SU-DHL-6 (cell line): ENCODE results near the gene TMEM80.
"Not testable (repeated sequence)": the region's sequence is repeated elsewhere in the genome, so short reads cannot be mapped to it uniquely, and the experiment has no call there.

Experiments
- EZH2phosphoT487 ChIP-seq: fragments of 200-600 bp; sonication (generic), shearing (Covaris generic); conservative IDR thresholded peaks from 2 replicates; pipeline ENCODE4 v1.6.1; 2018; ENCODE audit warnings: mild to moderate bottlenecking, antibody characterized with exemption, low read length, moderate library complexity, mixed read lengths
- TF ChIP-seq, protein P1 (sequence below): fragments of 200-600 bp; sonication (generic); IDR thresholded peaks from one replicate; pipeline ENCODE4 v1.5.1; 2017; ENCODE audit warnings: antibody characterized with exemption, mild to moderate bottlenecking, low read length, moderate library complexity; ENCODE audit not compliant: insufficient read depth, poor library complexity, severe bottlenecking

DNA sequence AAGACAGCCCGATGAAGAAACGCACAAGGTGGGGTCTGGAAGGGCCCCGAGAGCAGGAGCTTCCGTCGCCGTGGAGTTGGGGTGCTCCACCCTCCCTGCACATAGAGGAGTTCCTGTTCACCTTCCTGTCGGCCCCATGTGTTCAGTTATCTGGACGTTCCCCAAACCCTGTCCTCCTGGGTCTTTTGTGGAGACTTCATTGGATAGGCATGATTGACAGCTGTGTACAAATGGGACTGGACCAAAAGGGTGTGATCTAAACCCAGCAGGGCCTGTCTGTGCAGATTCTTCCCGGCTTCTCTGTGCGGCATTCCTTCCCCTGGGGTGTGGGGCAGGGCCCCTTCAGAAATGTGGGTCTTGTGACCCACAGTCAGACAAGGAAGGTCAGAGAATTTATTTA lies 42.3 kb downstream of the TMEM80 start:
- TF ChIP-seq, protein P1, sequence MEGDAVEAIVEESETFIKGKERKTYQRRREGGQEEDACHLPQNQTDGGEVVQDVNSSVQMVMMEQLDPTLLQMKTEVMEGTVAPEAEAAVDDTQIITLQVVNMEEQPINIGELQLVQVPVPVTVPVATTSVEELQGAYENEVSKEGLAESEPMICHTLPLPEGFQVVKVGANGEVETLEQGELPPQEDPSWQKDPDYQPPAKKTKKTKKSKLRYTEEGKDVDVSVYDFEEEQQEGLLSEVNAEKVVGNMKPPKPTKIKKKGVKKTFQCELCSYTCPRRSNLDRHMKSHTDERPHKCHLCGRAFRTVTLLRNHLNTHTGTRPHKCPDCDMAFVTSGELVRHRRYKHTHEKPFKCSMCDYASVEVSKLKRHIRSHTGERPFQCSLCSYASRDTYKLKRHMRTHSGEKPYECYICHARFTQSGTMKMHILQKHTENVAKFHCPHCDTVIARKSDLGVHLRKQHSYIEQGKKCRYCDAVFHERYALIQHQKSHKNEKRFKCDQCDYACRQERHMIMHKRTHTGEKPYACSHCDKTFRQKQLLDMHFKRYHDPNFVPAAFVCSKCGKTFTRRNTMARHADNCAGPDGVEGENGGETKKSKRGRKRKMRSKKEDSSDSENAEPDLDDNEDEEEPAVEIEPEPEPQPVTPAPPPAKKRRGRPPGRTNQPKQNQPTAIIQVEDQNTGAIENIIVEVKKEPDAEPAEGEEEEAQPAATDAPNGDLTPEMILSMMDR, result not testable (repeated sequence)
- not testable (repeated sequence) for TF ChIP-seq EZH2phosphoT487
